Suprapubic skin (tissue), 4 donors: Measurements from ENCODE around the gene ZRANB1. TPM values are rescaled to one million over a fixed set of nuclear protein-coding genes. Genes with fewer than 3 reads are reported as not detected.

Experiments used
- DNase-seq, 2 donors: peaks; one replicate each; pipeline ENCODE4 v3.0.0-alpha.2; 2019; ENCODE audit warnings: low spot score in 2 of 2
- H3K27ac ChIP-seq: fragments of 200-600 bp; sonication (generic); one replicate; pipeline ENCODE4 v1.5.1; 2019
- H3K27me3 ChIP-seq: fragments of 200-600 bp; sonication (generic); one replicate; pipeline ENCODE4 v1.5.1; 2019
- H3K36me3 ChIP-seq: fragments of 200-600 bp; sonication (generic); one replicate; pipeline ENCODE4 v1.5.1; 2019
- H3K4me1 ChIP-seq: fragments of 200-600 bp; sonication (generic); one replicate; pipeline ENCODE4 v1.5.1; 2019
- H3K4me3 ChIP-seq: fragments of 200-600 bp; sonication (generic); one replicate; pipeline ENCODE4 v1.5.1; 2019; ENCODE audit warnings: mild to moderate bottlenecking
- H3K9me3 ChIP-seq: fragments of 200-600 bp; sonication (generic); one replicate; pipeline ENCODE4 v1.5.1; 2019
- EP300 ChIP-seq: sonication (generic); formaldehyde crosslinking; IDR thresholded peaks from one replicate; pipeline ENCODE4 v1.6.1; 2017; ENCODE audit warnings: antibody characterized with exemption
- POLR2A ChIP-seq, 2 donors: fragments of 450-650 bp; IDR thresholded peaks; one replicate each; pipeline ENCODE4 v1.6.1; 2017; ENCODE audit warnings: antibody characterized with exemption in 2 of 2, mild to moderate bottlenecking in 2 of 2, moderate library complexity in 2 of 2
- POLR2AphosphoS5 ChIP-seq, 3 donors: sonication (generic); formaldehyde crosslinking; IDR thresholded peaks; one replicate each; pipeline ENCODE4 v1.6.1; 2017; ENCODE audit warnings: antibody characterized with exemption in 3 of 3
- WGBS: methylation state at CpG from one replicate; pipeline ENCODE4 v1.1.5; 2018; 5-methylcytosine and 5-hydroxymethylcytosine counted together
- total RNA-seq, 4 donors: library from RNA; depleted of rRNA; stranded (reverse); fragments of >200 nt; gene quantifications; one replicate each; pipeline ENCODE4 v1.1.0, GENCODE V29; 2016
- TF ChIP-seq, protein P1 (sequence below), 2 donors: fragments of 200-600 bp in 1 of 2; fragments of 450-650 bp in 1 of 2; sonication (generic) in 1 of 2; IDR thresholded peaks; one replicate each; pipeline ENCODE4 v1.5.1; 2016 to 2019; ENCODE audit warnings: antibody characterized with exemption in 2 of 2, mild to moderate bottlenecking in 1 of 2, moderate library complexity in 1 of 2

The ZRANB1 gene
- total RNA-seq, 4 donors from 2014 or later = 21.2 to 37.9 (median 30.2) TPM

DNA sequence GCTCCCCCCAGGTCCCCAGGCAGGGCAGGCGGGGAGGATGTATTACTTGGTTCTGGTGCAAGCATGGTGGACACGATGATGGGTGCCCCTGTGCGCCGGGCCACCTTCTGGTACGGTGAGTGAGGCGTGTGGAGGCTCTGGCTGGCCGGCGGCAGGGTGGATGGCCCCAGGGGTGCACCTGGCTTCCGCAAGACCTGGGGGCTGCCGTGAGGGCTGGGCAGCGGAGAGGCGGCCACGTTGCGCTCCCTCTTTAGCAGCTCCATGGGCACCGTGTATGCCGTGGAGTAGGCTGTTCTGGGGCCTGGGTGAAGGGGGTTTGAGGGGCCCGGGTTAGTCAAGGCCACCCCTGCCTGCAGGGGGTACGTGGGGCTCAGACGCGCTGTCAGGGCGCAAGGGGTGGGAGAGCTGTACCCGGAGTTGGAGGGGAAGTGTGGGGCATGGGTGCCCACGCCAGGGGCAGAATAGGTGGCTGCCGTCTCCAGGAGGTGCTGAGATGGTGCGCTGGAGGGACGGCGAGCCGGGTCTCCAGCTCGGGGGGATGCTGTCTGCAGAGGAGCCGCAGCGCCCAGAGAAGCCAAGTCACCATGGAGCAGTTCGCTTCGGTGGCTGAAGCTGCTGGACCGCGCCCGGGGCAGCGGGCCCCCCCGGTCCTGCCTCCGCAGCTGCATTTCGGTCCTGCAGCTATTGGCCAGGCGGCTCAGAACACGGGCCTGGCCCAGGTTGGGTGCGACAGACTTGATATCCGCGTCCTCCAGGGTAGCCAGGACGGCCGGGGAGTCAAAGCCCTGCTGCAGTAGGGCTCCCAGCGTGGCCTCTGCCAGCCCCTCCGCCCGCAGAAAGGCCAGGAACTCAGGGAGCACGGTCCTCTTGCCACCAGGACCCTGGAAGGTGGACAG lies 84.4 kb downstream of the ZRANB1 start:
- 96% methylated on average over 24 of the region's 51 CpGs for WGBS
- DNase-seq = no peak
- TF ChIP-seq EP300 (no peak), POLR2A (IDR thresholded peaks at IDR 0.05) (no peak), POLR2AphosphoS5 (IDR thresholded peaks at IDR 0.05) (no peak)
- TF ChIP-seq, protein P1, sequence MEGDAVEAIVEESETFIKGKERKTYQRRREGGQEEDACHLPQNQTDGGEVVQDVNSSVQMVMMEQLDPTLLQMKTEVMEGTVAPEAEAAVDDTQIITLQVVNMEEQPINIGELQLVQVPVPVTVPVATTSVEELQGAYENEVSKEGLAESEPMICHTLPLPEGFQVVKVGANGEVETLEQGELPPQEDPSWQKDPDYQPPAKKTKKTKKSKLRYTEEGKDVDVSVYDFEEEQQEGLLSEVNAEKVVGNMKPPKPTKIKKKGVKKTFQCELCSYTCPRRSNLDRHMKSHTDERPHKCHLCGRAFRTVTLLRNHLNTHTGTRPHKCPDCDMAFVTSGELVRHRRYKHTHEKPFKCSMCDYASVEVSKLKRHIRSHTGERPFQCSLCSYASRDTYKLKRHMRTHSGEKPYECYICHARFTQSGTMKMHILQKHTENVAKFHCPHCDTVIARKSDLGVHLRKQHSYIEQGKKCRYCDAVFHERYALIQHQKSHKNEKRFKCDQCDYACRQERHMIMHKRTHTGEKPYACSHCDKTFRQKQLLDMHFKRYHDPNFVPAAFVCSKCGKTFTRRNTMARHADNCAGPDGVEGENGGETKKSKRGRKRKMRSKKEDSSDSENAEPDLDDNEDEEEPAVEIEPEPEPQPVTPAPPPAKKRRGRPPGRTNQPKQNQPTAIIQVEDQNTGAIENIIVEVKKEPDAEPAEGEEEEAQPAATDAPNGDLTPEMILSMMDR (IDR thresholded peaks at IDR 0.05) = no peak
- Histone ChIP-seq H3K9me3 (no peaks in the 10 kb centered on the region), H3K27ac (no peak overlapping the region), H3K4me3 (no peak overlapping the region), H3K36me3 (peaks cover 17% of the 10 kb centered on the region), H3K4me1 (peaks cover 27% of the 10 kb centered on the region), H3K27me3 (no peaks in the 10 kb centered on the region)

- no peaks in the 10 kb centered on the region for H3K9me3 ChIP-seq
- H3K4me1 ChIP-seq = peaks cover 27% of the 10 kb centered on the region
- no peak overlapping the region for H3K4me3 ChIP-seq
- no peak for DNase-seq
- H3K36me3 ChIP-seq = peaks cover 17% of the 10 kb centered on the region
- no peak for TF ChIP-seq POLR2A (IDR thresholded peaks at IDR 0.05)
- TF ChIP-seq POLR2AphosphoS5 (IDR thresholded peaks at IDR 0.05) = no peak
- TF ChIP-seq, protein P1 (IDR thresholded peaks at IDR 0.05) = no peak
- no peak for TF ChIP-seq EP300
- H3K27me3 ChIP-seq = no peaks in the 10 kb centered on the region
- 96% methylated on average over 18 of the region's 40 CpGs for WGBS
- H3K27ac ChIP-seq = no peak overlapping the region
These were observed 85.2 kb downstream of the ZRANB1 start for GRCh38 chr10:125026974-125027735.

DNA sequence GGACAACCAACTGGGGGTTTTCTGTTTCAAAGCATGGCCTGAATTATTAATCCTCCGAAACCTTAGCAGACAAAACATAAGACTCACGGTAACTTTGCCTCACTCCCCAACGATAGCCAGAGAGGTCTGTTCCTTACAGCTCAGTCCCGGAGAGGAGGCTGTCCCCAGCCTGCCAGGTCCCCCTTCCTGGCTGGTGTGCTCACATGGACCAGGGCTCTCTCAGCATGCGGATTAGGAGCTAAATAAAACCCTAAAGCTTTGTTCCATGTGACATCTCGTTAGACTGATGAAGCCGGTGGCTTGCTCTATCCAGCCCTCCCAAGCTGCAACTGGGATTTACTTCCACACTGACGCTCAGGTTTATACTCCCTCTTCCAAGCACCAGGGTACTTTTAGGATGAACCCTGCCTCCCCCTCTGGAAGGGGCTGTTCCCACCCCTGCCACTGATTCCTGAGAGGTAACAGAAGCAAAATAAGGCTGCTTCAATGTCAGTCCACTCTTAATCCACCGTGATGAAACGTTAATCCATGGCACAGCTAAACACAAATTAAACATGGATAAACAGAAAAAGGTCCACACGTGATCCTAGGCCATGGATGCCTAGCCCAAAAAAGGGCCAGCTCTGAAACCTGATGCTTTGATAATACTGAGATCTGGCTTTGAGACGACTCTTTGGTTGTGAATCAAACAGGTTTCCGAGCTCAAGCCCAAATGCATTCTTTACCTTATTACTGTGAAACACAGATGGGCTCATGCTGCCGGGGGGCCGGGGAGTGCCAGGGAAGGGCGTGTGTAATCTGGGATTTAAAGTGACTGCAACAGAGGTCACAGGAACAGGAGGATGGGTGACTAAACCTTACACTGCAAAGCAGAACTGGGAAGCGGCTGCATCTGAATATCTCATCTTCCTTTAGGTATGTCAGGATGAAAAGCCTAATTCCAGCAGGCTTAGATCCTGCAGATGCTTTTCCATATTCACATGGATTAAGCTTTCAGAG lies 86.2 kb downstream of the ZRANB1 start:
- DNase-seq = no peak
- H3K4me1 ChIP-seq = peaks cover 27% of the 10 kb centered on the region
- 76% methylated on average over 16 of the region's 17 CpGs for WGBS

GRCh38 chr10:125029584-125030242 lies 87.8 kb downstream of the ZRANB1 start:
- TF ChIP-seq POLR2A (IDR thresholded peaks at IDR 0.05) (no peak), POLR2AphosphoS5 (IDR thresholded peaks at IDR 0.05) (no peak), EP300 (no peak)
- H3K27ac ChIP-seq = no peak overlapping the region
- peaks cover 17% of the 10 kb centered on the region for H3K36me3 ChIP-seq
- H3K9me3 ChIP-seq = no peaks in the 10 kb centered on the region
- no peak overlapping the region for H3K4me3 ChIP-seq
- whole genome bisulfite sequencing = 93% methylated on average over 7 of the region's 7 CpGs
- no peaks in the 10 kb centered on the region for H3K27me3 ChIP-seq
- no peak for DNase-seq
- peaks cover 14% of the 10 kb centered on the region for H3K4me1 ChIP-seq

More for the DNA sequence above, 86.2 kb downstream of the ZRANB1 start:
- Histone ChIP-seq H3K27ac (no peak overlapping the region), H3K4me3 (no peak overlapping the region), H3K36me3 (peaks cover 17% of the 10 kb centered on the region), H3K9me3 (no peaks in the 10 kb centered on the region), H3K27me3 (no peaks in the 10 kb centered on the region)
- TF ChIP-seq POLR2AphosphoS5 (IDR thresholded peaks at IDR 0.05) (no peak), EP300 (no peak), POLR2A (IDR thresholded peaks at IDR 0.05) (no peak)
- TF ChIP-seq, protein P1 (IDR thresholded peaks at IDR 0.05) = no peak
